ENCODE data around the gene TBC1D20.

Gene TBC1D20

GRCh38 chr20:445514-446336 lies 16.6 kb downstream of the TBC1D20 start:
- H3K36me3 ChIP-seq (ENCODE audit: insufficient read depth, low read length) = peaks cover 29% of the 10 kb centered on the region
- H3K27ac ChIP-seq (ENCODE audit: low read depth, low read length) = no peak overlapping the region
- H3K4me3 ChIP-seq (ENCODE audit: low read depth in 1 of 2, low read length in 2 of 2) = no peak overlapping the region
- H3K9me3 ChIP-seq (ENCODE audit: low read length) = no peaks in the 10 kb centered on the region
- H3K9ac ChIP-seq (ENCODE audit: low read length) = no peak overlapping the region
- H3K4me1 ChIP-seq (ENCODE audit: insufficient read depth, low read length) = peaks cover 7% of the 10 kb centered on the region
- no peaks in the 10 kb centered on the region for H3K27me3 ChIP-seq (ENCODE audit: control insufficient read depth in 1 of 2, insufficient read depth in 2 of 2, low read length in 2 of 2)

- Histone ChIP-seq H3K4me1 (ENCODE audit: insufficient read depth, low read length) (peaks cover 7% of the 10 kb centered on the region), H3K36me3 (ENCODE audit: insufficient read depth, low read length) (peaks cover 37% of the 10 kb centered on the region), H3K9me3 (ENCODE audit: low read length) (no peaks in the 10 kb centered on the region), H3K27ac (ENCODE audit: low read depth, low read length) (no peak overlapping the region), H3K9ac (ENCODE audit: low read length) (no peak overlapping the region), H3K4me3 (ENCODE audit: low read depth in 1 of 2, low read length in 2 of 2) (no peak overlapping the region), H3K27me3 (ENCODE audit: control insufficient read depth in 1 of 2, insufficient read depth in 2 of 2, low read length in 2 of 2) (no peaks in the 10 kb centered on the region)
Measured at GRCh38 chr20:444862-445426, 17.4 kb downstream of the TBC1D20 start.

GRCh38 chr20:444117-444516 lies 18.2 kb downstream of the TBC1D20 start:
- H3K4me3 ChIP-seq (ENCODE audit: low read depth in 1 of 2, low read length in 2 of 2) = no peak overlapping the region
- H3K27me3 ChIP-seq (ENCODE audit: control insufficient read depth in 1 of 2, insufficient read depth in 2 of 2, low read length in 2 of 2) = no peaks in the 10 kb centered on the region
- no peak overlapping the region for H3K9ac ChIP-seq (ENCODE audit: low read length)
- H3K9me3 ChIP-seq (ENCODE audit: low read length) = no peaks in the 10 kb centered on the region
- H3K36me3 ChIP-seq (ENCODE audit: insufficient read depth, low read length) = peaks cover 45% of the 10 kb centered on the region
- H3K4me1 ChIP-seq (ENCODE audit: insufficient read depth, low read length) = peaks cover 7% of the 10 kb centered on the region
- no peak overlapping the region for H3K27ac ChIP-seq (ENCODE audit: low read depth, low read length)

DNA sequence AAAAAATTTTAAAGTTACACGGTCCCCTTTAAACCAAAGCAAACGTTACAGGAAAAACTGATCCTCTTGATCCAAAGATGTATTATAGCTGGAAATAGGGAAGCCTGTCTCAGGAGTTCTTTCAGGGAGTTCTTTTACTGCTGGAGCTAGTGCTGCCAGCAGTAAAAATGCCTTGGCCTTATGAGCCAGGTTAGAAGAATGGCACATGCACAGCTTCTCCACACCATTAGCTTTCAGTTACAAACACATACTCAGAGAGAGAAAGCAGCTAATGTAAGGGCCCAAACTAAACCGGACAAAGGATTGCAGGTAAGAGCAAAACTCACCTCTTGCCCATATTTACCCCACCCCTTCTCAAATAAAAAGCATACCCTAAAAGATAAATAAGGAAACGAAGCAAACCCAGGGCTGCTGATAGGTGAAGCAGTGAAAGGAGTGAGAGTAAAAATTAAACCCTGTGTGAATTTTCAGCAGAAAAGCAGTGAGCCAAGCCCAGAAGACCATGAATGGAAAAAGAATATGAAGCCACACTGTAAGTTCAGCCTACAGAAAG lies 19.0 kb downstream of the TBC1D20 start:
- no peaks in the 10 kb centered on the region for H3K9me3 ChIP-seq (ENCODE audit: low read length)
- peaks cover 7% of the 10 kb centered on the region for H3K4me1 ChIP-seq (ENCODE audit: insufficient read depth, low read length)
- H3K27ac ChIP-seq (ENCODE audit: low read depth, low read length) = no peak overlapping the region
- H3K9ac ChIP-seq (ENCODE audit: low read length) = no peak overlapping the region
- no peak overlapping the region for H3K4me3 ChIP-seq (ENCODE audit: low read depth in 1 of 2, low read length in 2 of 2)
- peaks cover 54% of the 10 kb centered on the region for H3K36me3 ChIP-seq (ENCODE audit: insufficient read depth, low read length)
- no peaks in the 10 kb centered on the region for H3K27me3 ChIP-seq (ENCODE audit: control insufficient read depth in 1 of 2, insufficient read depth in 2 of 2, low read length in 2 of 2)

GRCh38 chr20:440636-441035 lies 21.7 kb downstream of the TBC1D20 start:
- Histone ChIP-seq H3K9me3 (ENCODE audit: low read length) (no peaks in the 10 kb centered on the region), H3K36me3 (ENCODE audit: insufficient read depth, low read length) (peaks cover 70% of the 10 kb centered on the region), H3K4me1 (ENCODE audit: insufficient read depth, low read length) (peaks cover 7% of the 10 kb centered on the region), H3K27me3 (ENCODE audit: control insufficient read depth in 1 of 2, insufficient read depth in 2 of 2, low read length in 2 of 2) (no peaks in the 10 kb centered on the region), H3K27ac (ENCODE audit: low read depth, low read length) (no peak overlapping the region), H3K4me3 (ENCODE audit: low read depth in 1 of 2, low read length in 2 of 2) (no peak overlapping the region), H3K9ac (ENCODE audit: low read length) (no peak overlapping the region)

DNA sequence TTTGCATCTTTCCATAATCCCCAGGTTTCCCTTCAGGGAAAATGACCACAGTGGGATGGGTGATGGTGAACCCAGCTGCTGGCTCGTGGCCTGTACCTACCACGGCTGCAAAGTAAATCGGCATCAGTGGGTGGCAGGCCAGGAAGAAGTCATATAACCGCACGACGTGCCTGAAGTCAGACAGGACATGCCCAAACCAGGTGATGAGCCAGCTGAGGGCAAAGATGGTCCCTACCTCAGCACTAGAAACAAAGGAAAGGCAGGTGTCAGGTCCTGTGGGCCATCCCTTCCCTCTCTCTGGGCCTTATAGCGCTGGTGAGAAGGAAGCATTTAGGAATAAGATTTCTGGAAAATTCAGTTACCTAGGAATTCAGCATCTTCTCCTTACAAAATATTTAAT lies 22.2 kb downstream of the TBC1D20 start:
- H3K27me3 ChIP-seq (ENCODE audit: control insufficient read depth in 1 of 2, insufficient read depth in 2 of 2, low read length in 2 of 2) = no peaks in the 10 kb centered on the region
- H3K4me1 ChIP-seq (ENCODE audit: insufficient read depth, low read length) = peaks cover 6% of the 10 kb centered on the region
- no peak overlapping the region for H3K9ac ChIP-seq (ENCODE audit: low read length)
- no peaks in the 10 kb centered on the region for H3K9me3 ChIP-seq (ENCODE audit: low read length)
- H3K4me3 ChIP-seq (ENCODE audit: low read depth in 1 of 2, low read length in 2 of 2) = no peak overlapping the region
- H3K27ac ChIP-seq (ENCODE audit: low read depth, low read length) = no peak overlapping the region
- peaks cover 73% of the 10 kb centered on the region for H3K36me3 ChIP-seq (ENCODE audit: insufficient read depth, low read length)

DNA sequence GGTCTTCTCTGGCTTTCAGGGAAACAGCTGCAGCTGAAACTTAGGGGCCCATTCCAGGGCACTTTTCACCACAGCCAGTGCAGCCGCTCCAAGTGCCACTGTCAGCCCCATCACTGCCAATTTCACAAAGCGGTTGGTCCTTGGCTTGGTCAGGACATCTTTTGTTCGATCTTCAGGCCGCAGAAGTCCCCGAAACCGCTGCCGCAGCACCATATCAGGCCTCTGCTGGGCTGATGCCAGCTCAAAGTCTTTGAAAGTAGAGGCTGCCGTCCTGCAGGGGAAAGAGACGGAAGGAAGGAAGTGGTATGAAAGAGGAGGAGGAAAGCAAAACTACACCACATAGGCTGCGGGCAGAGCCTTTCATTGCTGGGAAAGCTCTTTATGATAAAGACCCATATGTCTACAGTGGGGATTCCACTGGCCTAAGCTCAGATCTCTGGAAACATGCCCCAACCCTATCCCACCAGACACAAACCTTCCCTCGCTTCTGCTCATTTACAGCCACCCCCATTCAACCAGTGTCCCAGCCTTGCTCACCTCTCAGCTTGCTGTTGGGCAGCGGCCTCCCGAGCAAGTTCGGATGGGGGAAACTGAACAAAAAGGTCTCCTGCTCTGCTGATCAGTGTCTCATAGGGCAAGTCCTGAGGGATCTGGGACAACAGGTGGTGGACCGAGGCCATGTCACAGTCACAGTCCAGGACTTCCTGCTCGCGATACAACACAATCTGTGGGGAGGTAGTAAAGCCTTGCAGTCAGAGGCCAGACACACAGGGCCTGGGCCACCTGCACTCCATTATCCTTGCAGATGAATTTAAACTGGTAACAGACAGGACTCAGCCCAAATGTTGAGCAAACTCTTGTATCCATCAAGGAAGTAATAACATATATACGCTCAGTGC lies 23.5 kb downstream of the TBC1D20 start:
- H3K4me1 ChIP-seq (ENCODE audit: insufficient read depth, low read length) = no peaks in the 10 kb centered on the region
- H3K9ac ChIP-seq (ENCODE audit: low read length) = no peak overlapping the region
- H3K36me3 ChIP-seq (ENCODE audit: insufficient read depth, low read length) = peaks cover 72% of the 10 kb centered on the region
- no peak overlapping the region for H3K27ac ChIP-seq (ENCODE audit: low read depth, low read length)
- H3K9me3 ChIP-seq (ENCODE audit: low read length) = no peaks in the 10 kb centered on the region
- no peak overlapping the region for H3K4me3 ChIP-seq (ENCODE audit: low read depth in 1 of 2, low read length in 2 of 2)
- no peaks in the 10 kb centered on the region for H3K27me3 ChIP-seq (ENCODE audit: control insufficient read depth in 1 of 2, insufficient read depth in 2 of 2, low read length in 2 of 2)

DNA sequence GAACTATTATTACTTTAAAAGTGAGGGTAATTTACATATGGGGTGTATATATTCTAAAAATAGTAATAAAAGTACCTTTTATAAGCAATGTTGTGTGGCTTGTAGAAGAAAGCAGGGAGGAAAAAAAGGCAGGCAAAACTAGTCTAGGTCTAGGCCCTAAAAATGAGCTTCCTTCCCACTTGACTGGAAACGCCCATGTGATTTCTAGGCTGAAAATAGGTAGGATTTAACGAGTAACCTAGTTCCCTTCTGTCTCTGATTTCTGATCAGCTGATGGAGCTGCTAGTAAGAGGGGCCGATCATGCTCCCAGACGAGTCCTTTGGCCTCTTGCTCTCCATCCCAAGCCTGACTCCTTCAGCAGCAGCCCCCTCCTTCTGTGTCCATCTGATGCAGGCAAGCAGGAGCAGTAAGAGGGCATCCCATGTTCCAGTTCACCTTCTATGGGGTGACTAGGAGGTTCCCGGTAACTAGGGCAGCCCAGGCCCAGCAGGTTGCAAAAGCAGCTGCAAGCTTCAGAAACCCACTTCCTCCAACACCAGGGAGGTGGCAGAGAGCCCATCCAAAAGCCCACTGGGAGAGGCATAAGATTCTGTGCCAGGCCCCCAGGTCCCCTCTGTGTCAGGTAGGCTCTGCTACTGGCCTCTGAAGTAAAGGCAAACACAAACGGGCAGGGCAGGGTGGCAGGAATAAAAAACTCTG lies 24.4 kb downstream of the TBC1D20 start:
- Histone ChIP-seq H3K4me3 (ENCODE audit: low read depth in 1 of 2, low read length in 2 of 2) (no peak overlapping the region), H3K36me3 (ENCODE audit: insufficient read depth, low read length) (peaks cover 78% of the 10 kb centered on the region), H3K27me3 (ENCODE audit: control insufficient read depth in 1 of 2, insufficient read depth in 2 of 2, low read length in 2 of 2) (no peaks in the 10 kb centered on the region), H3K9ac (ENCODE audit: low read length) (no peak overlapping the region), H3K27ac (ENCODE audit: low read depth, low read length) (no peak overlapping the region), H3K9me3 (ENCODE audit: low read length) (no peaks in the 10 kb centered on the region), H3K4me1 (ENCODE audit: insufficient read depth, low read length) (no peaks in the 10 kb centered on the region)

DNA sequence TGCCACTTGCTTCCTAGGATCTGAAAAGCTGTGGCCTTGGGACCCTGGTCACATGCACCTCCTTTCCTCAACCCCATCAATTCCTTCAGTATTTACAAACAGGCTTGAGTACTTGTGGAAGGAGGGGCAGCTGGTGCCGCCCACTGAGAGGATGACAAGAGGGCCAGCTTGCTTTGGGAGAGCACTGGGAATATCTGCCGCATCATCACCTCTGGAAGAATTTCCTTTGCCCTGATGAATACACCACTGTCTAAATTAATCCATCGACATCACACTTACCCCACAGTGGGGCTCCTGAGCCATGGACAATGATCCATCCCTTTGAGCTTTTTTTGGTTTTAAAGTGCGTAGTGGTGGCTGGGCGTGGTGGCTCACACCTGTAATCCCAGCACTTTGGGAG lies 25.9 kb downstream of the TBC1D20 start:
- Histone ChIP-seq H3K4me1 (ENCODE audit: insufficient read depth, low read length) (no peaks in the 10 kb centered on the region), H3K4me3 (ENCODE audit: low read depth in 1 of 2, low read length in 2 of 2) (no peak overlapping the region), H3K36me3 (ENCODE audit: insufficient read depth, low read length) (peaks cover 72% of the 10 kb centered on the region), H3K27ac (ENCODE audit: low read depth, low read length) (no peak overlapping the region), H3K27me3 (ENCODE audit: control insufficient read depth in 1 of 2, insufficient read depth in 2 of 2, low read length in 2 of 2) (no peaks in the 10 kb centered on the region), H3K9me3 (ENCODE audit: low read length) (no peaks in the 10 kb centered on the region), H3K9ac (ENCODE audit: low read length) (no peak overlapping the region)

DNA sequence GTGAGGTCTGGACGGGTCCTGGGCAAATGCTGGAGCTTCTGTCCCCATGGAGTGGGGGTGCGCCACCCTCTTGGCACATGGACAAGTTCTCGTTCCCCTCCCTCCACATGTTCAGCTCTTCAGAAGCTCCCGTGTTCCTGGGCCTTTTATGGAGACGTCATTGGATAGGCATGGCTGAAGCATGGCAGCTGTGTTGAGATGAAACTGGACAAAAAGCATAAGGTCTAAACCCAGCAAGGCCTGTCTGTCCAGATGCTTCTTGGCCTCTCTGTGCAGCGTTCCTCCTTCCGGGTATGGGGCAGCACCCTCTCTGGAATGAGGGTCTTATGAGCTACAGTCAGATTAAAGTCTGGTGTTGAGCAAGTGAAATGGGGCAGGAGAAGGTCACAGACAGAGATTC lies 26.8 kb downstream of the TBC1D20 start:
- Histone ChIP-seq H3K36me3 (ENCODE audit: insufficient read depth, low read length) (peaks cover 72% of the 10 kb centered on the region), H3K27ac (ENCODE audit: low read depth, low read length) (no peak overlapping the region), H3K9ac (ENCODE audit: low read length) (no peak overlapping the region), H3K9me3 (ENCODE audit: low read length) (no peaks in the 10 kb centered on the region), H3K4me3 (ENCODE audit: low read depth in 1 of 2, low read length in 2 of 2) (no peak overlapping the region), H3K4me1 (ENCODE audit: insufficient read depth, low read length) (no peaks in the 10 kb centered on the region), H3K27me3 (ENCODE audit: control insufficient read depth in 1 of 2, insufficient read depth in 2 of 2, low read length in 2 of 2) (no peaks in the 10 kb centered on the region)

Measured in muscle layer of colon (tissue), 2 donors.